ENCODE measurements around the gene ENPEP. TPM values are rescaled to one million over a fixed set of nuclear protein-coding genes. Genes with fewer than 3 reads are reported as not detected.
"Not testable (repeated sequence)": the region's sequence is repeated elsewhere in the genome, so short reads cannot be mapped to it uniquely, and the experiment has no call there.

ENPEP gene
- polyA plus RNA-seq, 1 donor from 2014 or later: not detected

DNA sequence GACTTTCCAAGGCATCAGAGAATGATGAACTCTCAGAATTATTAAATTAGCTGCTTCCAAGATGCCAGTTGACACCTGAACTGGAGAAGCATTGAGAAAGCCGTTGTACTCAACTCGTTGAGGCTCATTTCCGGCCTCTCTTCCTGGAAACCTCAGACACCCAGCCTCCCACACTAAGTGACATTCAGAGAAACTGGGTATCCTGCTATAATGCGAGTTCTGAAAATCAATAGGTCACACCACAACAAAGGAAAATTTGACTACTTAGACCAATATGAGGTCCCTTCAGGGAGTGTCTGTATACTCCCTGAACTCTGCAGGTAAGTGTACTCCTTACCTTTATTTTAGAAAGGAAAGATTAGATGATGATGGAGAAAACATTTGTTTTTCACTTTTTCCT is 51.2 kb downstream of the ENPEP start:
- Mint-ChIP-seq H3K4me1 (no peaks in the 10 kb centered on the region), H3K9me3 (no peaks in the 10 kb centered on the region), H3K27me3 (peaks cover 9% of the 10 kb centered on the region), H3K27ac (no peak overlapping the region), H3K36me3 (no peaks in the 10 kb centered on the region), H3K4me3 (no peak overlapping the region)

DNA sequence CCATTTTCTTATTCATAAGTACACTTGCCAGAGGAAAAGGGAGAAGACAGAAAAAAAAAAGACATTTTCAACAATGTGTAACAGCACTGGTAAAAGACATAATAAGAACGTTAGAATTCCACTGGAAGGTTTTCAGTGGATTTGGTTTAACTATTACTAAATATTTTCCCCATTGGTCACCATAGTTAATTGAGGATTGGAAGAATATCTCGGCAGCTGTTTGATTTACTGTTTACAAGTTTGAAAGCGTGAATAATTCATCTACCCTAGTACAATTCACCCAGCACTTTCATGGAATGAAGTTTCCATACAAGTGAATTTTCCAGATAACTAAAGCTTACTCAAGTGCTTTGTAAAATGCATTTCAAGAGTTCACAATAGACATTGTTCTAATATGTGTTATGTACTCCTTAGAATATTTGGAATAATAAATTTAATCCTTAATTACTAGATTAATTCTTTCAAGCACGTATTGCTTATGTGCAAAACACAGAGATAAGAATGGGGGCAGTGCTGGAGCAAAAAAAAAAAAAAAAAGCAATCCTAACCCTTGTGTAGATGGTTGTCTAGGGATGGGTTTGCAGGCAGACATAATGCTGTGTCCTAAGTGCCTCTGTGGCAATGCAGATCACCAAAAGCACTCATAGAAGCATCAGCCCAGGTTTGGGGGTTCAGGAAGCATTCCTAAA is 57.1 kb downstream of the ENPEP start:
- no peak overlapping the region for H3K4me3 Mint-ChIP-seq
- peaks cover 5% of the 10 kb centered on the region for H3K27me3 Mint-ChIP-seq
- peaks cover 0 to 7% (median 3%) of the 10 kb centered on the region in 3 donors for H3K9me3 Mint-ChIP-seq
- no peak overlapping the region for H3K27ac Mint-ChIP-seq
- H3K36me3 Mint-ChIP-seq: no peaks in the 10 kb centered on the region
- H3K4me1 Mint-ChIP-seq: peaks cover 0 to 2% (median 1%) of the 10 kb centered on the region in 3 donors

DNA sequence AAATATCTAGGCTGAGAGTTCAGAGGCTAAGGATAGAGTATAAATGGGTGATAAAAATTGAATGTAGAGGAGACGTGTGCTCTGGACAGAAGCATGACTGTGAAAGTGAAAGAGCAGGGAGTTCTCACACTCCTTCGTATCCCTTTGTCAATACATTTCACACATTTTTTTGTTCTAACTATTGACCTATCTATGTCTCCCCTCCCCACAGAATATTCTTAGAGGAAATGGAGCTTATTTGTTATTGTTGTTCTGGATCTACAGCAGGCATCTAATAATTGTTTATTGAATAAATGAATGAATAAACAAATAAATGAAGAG is 57.6 kb downstream of the ENPEP start:
- Mint-ChIP-seq H3K4me3 (no peak overlapping the region), H3K27me3 (peaks cover 5% of the 10 kb centered on the region), H3K4me1 (peaks cover 0 to 2% (median 1%) of the 10 kb centered on the region in 3 donors), H3K36me3 (no peaks in the 10 kb centered on the region), H3K27ac (no peak overlapping the region), H3K9me3 (peaks cover 0 to 7% (median 3%) of the 10 kb centered on the region in 3 donors)

DNA sequence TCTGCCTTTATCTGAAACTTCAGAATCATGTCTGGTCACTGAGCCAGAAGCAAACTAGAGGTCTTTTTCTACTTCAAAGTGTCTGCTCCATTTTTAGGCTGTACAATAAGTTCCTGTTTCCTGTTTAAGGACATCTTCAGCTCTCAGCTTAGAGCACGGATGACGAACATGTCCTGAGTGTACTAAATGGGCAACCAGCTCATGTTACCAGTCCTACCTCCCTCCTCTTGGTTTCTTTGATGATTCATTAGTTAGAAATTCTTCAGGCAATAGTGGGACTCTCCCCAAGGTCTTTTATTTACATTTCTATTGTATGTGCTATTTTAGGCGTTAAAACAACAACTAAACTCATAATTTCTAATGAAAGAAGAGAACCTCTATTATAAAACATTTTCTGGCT is 58.0 kb downstream of the ENPEP start:
- Mint-ChIP-seq H3K4me1 (peaks cover 0 to 2% (median 1%) of the 10 kb centered on the region in 3 donors), H3K27ac (no peak overlapping the region), H3K27me3 (peaks cover 5% of the 10 kb centered on the region), H3K36me3 (no peaks in the 10 kb centered on the region), H3K9me3 (peaks cover 0 to 7% (median 3%) of the 10 kb centered on the region in 3 donors), H3K4me3 (no peak overlapping the region)

DNA sequence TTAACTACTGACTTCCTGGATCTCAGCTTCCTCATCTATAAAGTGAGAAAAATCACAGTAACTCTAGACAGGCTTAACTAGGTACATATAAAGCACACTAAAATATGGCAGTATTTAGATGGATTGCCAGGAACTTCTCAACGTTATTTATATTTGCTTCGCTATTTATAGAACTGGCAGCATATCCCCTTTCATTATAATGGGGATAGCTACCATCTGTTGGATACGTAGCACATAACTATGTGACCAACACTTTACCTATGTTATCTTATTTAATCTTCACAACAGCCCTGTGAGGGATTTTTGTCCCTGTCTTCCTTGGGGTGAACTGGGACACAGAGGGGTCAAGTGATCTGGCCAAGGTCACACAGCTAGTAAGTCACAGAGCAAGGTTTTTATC is 64.6 kb downstream of the ENPEP start:
- H3K27ac Mint-ChIP-seq: no peak overlapping the region
- no peaks in the 10 kb centered on the region for H3K36me3 Mint-ChIP-seq
- H3K4me1 Mint-ChIP-seq: no peaks in the 10 kb centered on the region
- no peak overlapping the region for H3K4me3 Mint-ChIP-seq
- H3K9me3 Mint-ChIP-seq: peaks cover 0 to 7% (median 3%) of the 10 kb centered on the region in 3 donors
- peaks cover 11% of the 10 kb centered on the region for H3K27me3 Mint-ChIP-seq

DNA sequence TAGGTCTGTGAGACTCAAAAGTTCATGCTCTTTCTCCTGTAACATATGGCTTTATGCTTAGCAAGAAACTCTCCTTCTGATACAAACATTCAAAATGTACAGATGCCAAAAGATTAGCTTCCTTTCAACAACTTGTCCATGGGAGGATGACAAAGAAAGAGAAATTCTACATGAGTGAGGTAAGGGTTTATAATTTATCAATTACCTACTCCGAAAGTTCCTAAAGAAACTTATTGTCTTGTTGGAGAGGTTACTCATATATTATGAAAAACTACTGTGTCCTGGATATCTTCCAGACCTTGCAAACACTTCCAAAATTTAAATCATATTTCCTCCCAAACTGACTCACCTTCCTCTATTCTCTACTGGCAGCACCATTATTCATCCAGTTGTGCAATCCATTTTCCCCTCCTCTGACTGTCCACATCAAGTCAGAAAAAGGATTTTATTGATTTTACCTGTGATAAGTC is 65.1 kb downstream of the ENPEP start:
- Mint-ChIP-seq H3K4me3 (no peak overlapping the region), H3K9me3 (peaks cover 0 to 7% (median 3%) of the 10 kb centered on the region in 3 donors), H3K27me3 (peaks cover 12% of the 10 kb centered on the region), H3K27ac (no peak overlapping the region), H3K4me1 (no peaks in the 10 kb centered on the region), H3K36me3 (no peaks in the 10 kb centered on the region)

DNA sequence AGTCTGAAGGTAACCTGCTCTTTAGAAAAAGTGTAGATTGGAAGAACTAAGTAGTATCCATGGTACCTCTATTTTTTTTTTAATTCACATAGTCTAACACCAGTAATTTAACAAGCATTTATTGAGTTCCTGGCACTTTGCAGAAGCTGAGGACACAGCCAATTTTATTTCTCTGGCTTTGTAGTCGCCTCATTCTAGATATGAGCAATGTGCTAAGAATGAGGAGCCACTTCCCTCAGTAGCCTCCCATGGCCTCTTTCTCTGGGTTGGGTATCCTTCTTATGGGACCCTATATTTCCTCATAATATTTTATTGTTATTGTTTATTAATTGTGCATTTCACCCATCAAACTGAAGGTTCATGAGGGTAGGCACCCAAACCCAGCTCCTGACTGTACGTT is 67.6 kb downstream of the ENPEP start:
- H3K4me1 Mint-ChIP-seq: no peaks in the 10 kb centered on the region

DNA sequence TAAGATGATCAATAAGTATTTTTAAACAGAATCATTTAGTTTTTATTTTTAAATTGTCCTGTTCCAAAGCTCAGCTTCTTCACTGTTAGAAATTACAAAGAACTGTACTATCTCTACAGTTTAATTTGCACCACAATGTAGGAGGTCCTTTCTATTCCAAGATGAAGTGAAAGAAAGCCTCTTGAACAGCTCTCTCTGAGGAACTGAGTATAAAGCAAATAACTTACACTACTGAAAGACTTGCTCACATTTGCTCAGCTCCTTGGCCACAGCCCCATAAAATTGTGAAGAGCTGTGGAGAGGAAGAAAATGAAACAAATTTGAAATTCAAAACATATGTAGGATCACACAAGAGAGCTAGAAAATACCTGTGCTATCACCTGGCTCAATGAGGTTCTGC is 68.6 kb downstream of the ENPEP start:
- Mint-ChIP-seq H3K27me3 (peaks cover 10% of the 10 kb centered on the region), H3K36me3 (no peaks in the 10 kb centered on the region), H3K4me3 (no peak overlapping the region), H3K4me1 (no peaks in the 10 kb centered on the region), H3K9me3 (no peaks in the 10 kb centered on the region), H3K27ac (no peak overlapping the region)

More for the DNA sequence above, 67.6 kb downstream of the ENPEP start:
- Mint-ChIP-seq H3K9me3 (no peaks in the 10 kb centered on the region), H3K4me3 (no peak overlapping the region), H3K27me3 (peaks cover 10% of the 10 kb centered on the region), H3K36me3 (no peaks in the 10 kb centered on the region), H3K27ac (no peak overlapping the region)

DNA sequence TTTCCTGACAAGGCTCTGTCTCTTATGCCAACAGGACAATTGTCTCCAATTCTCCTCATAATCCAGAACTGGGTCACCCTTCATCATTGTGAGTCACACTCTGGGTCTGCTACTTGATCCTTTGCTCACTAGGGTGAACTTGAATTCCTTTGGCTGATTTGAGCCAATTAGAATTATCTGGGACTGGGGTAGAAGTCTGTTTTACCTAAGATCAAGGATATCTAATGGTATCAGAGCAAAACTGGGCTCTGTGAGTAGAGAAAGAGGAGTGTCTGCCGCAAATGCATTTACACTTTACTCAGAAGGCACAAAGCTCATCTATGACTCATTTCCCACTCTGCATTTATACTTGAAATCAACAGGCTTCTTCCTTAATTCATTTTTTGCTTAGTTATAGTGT is 74.3 kb downstream of the ENPEP start:
- Mint-ChIP-seq H3K36me3 (no peaks in the 10 kb centered on the region), H3K4me3 (no peak overlapping the region), H3K9me3 (no peaks in the 10 kb centered on the region), H3K27me3 (peaks cover 4% of the 10 kb centered on the region), H3K27ac (no peak overlapping the region), H3K4me1 (no peaks in the 10 kb centered on the region)

DNA sequence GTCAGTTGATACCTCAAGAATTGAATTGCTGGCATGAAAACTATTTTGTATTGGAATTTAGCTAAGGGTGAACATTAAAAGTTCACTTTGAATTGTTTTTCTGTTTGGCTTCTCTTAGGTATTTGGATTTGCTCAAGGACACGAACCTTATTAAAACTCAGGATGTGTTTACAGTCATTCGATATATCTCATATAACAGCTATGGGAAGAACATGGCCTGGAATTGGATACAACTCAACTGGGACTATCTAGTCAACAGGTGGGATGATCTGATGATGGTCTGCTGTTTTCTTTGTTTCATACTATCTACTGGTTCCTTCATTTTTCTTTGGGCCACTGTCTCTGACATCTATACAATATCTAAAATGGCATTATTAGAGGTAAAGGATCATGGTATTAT is 77.2 kb downstream of the ENPEP start:
- no peaks in the 10 kb centered on the region for H3K9me3 Mint-ChIP-seq
- H3K36me3 Mint-ChIP-seq: no peaks in the 10 kb centered on the region
- H3K27me3 Mint-ChIP-seq: no peaks in the 10 kb centered on the region
- no peak overlapping the region for H3K27ac Mint-ChIP-seq
- no peaks in the 10 kb centered on the region for H3K4me1 Mint-ChIP-seq
- H3K4me3 Mint-ChIP-seq: no peak overlapping the region

DNA sequence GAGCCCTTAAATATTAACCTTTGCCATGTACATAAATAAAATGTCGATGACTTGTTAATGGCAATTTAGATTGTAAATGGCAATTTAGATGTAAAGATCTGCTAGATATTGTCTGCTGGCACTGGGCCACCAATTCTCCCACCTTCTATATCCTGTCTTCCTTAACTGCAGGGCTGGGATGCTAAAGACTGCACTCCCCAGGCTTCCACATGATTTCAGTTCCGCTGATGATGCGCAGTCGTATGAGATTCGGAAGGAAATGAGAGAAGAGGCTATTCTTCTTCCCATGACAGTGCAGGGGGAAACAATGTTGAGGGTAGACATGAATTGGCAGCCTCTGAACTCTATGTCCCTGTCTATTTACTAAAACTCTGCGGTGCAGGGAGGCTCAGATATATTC is 91.3 kb downstream of the ENPEP start:
- Mint-ChIP-seq H3K27me3 (peaks cover 5% of the 10 kb centered on the region), H3K27ac (no peak overlapping the region), H3K4me1 (no peaks in the 10 kb centered on the region), H3K4me3 (no peak overlapping the region), H3K36me3 (no peaks in the 10 kb centered on the region), H3K9me3 (peaks cover 0 to 1% (median 0%) of the 10 kb centered on the region in 3 donors)

DNA sequence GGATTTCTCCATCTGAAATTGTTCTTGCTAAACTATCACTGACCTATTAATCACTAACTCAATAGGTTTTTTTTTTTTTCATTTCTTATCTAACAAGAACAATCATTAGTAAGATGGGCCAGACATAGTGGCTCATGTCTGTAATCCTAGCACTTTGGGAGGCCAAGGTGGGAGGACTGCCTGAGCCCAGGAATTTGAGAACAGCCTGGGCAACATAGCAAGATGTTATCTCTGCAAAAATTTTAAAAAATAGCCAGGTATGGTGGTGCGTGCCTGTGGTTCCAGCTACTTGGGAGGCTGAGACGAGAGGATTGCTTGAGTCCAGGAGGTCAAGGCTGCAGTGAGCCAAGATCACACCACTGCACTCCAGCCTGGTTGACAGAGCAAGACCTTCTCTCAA is 100.7 kb downstream of the ENPEP start:
- H3K9me3 Mint-ChIP-seq: peaks cover 0 to 19% (median 10%) of the 10 kb centered on the region in 3 donors
- H3K4me3 Mint-ChIP-seq, H3K4me1 Mint-ChIP-seq, H3K36me3 Mint-ChIP-seq, H3K27ac Mint-ChIP-seq, H3K27me3 Mint-ChIP-seq: not testable (repeated sequence)

DNA sequence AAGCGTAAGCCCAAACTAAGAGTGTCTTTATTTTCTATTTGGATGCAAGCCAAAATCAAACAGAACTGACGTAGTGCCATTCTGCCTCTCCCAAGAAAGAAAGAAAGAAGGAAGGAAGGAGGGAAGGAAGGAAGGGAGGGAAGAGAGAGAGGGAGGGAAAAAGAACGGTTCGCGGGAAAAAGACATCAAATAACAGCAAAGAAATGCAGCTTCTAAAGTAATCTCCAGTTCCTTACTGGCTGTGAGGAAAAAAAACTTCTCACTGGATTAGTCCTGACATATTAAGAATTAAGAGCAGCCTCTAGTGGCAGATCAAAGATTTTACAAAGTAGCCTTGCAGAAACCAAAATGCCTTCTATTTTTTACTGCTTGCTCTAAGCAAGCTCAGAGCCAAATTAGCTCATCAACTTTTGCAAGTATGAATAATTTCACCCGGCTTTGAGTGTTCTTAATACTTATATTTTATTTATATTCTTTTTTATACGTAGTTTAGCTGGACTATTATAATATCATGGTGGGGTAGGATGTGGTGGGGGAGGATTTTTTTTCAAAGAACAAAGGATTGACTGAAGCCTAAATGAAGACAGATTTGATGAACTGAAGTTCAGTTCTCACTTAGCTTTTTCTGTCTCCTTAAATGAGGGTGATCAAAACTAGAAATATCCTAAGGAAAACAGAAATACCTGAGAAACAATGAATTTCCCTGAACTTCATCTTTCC is 110.3 kb downstream of the ENPEP start:
- no peaks in the 10 kb centered on the region for H3K9me3 Mint-ChIP-seq
- H3K36me3 Mint-ChIP-seq: no peaks in the 10 kb centered on the region
- no peak overlapping the region for H3K27ac Mint-ChIP-seq
- no peaks in the 10 kb centered on the region for H3K27me3 Mint-ChIP-seq
- no peak overlapping the region for H3K4me3 Mint-ChIP-seq
- H3K4me1 Mint-ChIP-seq: peaks cover 0 to 2% (median 0%) of the 10 kb centered on the region in 3 donors

DNA sequence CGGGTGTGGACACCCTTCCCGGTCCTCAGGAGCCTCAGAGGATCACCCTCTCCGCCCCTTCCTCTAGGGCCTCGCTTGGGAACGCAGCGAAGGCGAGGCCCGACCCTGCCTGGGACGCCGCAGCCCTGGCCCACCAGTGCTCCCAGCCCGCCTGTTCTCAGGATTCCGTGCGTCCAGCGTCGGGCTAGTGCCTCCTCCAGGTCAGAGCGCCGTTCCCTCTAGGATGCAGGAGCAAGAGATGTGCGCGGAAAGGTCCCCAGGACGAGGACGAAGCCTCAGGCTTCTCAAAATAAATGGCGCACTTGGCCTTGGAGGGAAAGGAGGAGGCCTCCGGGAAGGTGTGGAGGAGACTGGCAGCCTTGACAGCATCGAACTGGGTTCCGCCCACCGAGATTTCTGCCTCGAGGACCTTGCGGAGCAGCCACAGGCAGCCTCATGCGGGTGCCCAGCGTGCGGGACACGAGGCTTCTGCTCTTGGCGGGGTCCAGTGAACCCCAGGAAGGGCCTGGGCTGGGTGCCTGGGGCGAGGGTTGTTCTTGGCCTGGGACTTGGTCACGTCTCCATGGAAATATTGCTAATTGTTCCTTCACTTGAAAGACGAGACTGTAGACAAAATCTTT is 111.8 kb downstream of the ENPEP start:
- peaks cover 0 to 2% (median 0%) of the 10 kb centered on the region in 3 donors for H3K4me1 Mint-ChIP-seq
- H3K36me3 Mint-ChIP-seq: no peaks in the 10 kb centered on the region
- H3K4me3 Mint-ChIP-seq: no peak overlapping the region
- H3K27ac Mint-ChIP-seq: no peak overlapping the region
- H3K9me3 Mint-ChIP-seq: no peaks in the 10 kb centered on the region
- H3K27me3 Mint-ChIP-seq: peaks cover 1% of the 10 kb centered on the region

DNA sequence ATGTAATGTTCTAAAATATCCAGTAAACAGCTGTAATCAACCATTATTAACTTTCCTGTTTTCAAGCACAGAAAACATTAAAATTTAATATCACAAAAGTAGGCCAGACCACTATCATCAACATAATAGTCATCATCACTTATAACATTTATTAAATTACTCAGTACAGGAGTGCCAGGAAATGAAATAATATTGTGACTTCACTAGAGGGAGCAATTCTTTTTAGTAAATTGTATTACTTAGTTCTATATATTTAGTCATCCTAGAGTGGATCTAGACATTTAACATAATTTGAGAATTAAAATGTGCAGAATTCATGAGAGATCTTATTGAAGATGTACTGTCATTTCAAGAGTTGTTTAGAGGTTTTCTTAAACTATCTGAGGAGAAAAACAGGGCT is 113.3 kb downstream of the ENPEP start:
- no peak overlapping the region for H3K27ac Mint-ChIP-seq
- peaks cover 1% of the 10 kb centered on the region for H3K27me3 Mint-ChIP-seq
- no peak overlapping the region for H3K4me3 Mint-ChIP-seq
- no peaks in the 10 kb centered on the region for H3K9me3 Mint-ChIP-seq
- no peaks in the 10 kb centered on the region for H3K36me3 Mint-ChIP-seq
- peaks cover 0 to 2% (median 0%) of the 10 kb centered on the region in 3 donors for H3K4me1 Mint-ChIP-seq
